Right renal pelvis (tissue), 4 donors: Measurements from ENCODE around the gene S100A16. TPM values are rescaled to one million over a fixed set of nuclear protein-coding genes. Genes with fewer than 3 reads are reported as not detected.
"Not testable (repeated sequence)": the region's sequence is repeated elsewhere in the genome, so short reads cannot be mapped to it uniquely, and the experiment has no call there.

Source experiments
- DNase-seq, 4 donors: peaks; one replicate each; pipeline ENCODE4 v3.0.0-alpha.2; 2013; ENCODE audit warnings: low read depth in 4 of 4, low spot score in 3 of 4, missing footprints in 1 of 4
- polyA plus RNA-seq, 4 donors: library from polyadenylated mRNA; unstranded; fragments of 120-200 nt; gene quantifications; one replicate each; pipeline ENCODE4 v1.2.1, GENCODE V29; 2013; ENCODE audit not compliant: insufficient read length in 4 of 4

S100A16 gene
- polyA plus RNA-seq, 4 donors: 108 to 130 (median 113) TPM

- DNase-seq: no peak
Observed at GRCh38 chr1:153592748-153593147, 20.2 kb downstream of the S100A16 start.

GRCh38 chr1:153588482-153588881, 24.5 kb downstream of the S100A16 start:
- DNase-seq: no peak

- DNase-seq: not testable (repeated sequence)
Observed at GRCh38 chr1:153588033-153588432, 24.9 kb downstream of the S100A16 start.

- no peak for DNase-seq
Observed at GRCh38 chr1:153587314-153587713, 25.6 kb downstream of the S100A16 start.

- DNase-seq: no peak
Observed at GRCh38 chr1:153586347-153586746, 26.6 kb downstream of the S100A16 start.

GRCh38 chr1:153585006-153585405, 27.9 kb downstream of the S100A16 start:
- no peak for DNase-seq

- no peak for DNase-seq
Observed at GRCh38 chr1:153583976-153584375, 29.0 kb downstream of the S100A16 start.

- DNase-seq: not testable (repeated sequence)
Observed at GRCh38 chr1:153583514-153583913, 29.4 kb downstream of the S100A16 start.

GRCh38 chr1:153582836-153583235, 30.1 kb downstream of the S100A16 start:
- not testable (repeated sequence) for DNase-seq

- no peak for DNase-seq
Observed at GRCh38 chr1:153578936-153579335, 34.0 kb downstream of the S100A16 start.

- no peak for DNase-seq
Observed at GRCh38 chr1:153578490-153578889, 34.4 kb downstream of the S100A16 start.

GRCh38 chr1:153577624-153578051, 35.3 kb downstream of the S100A16 start:
- no peak for DNase-seq

GRCh38 chr1:153577138-153577537, 35.8 kb downstream of the S100A16 start:
- DNase-seq: no peak

GRCh38 chr1:153575497-153575896, 37.4 kb downstream of the S100A16 start:
- DNase-seq: not testable (repeated sequence)

- not testable (repeated sequence) for DNase-seq
Observed at GRCh38 chr1:153575081-153575491, 37.9 kb downstream of the S100A16 start.

GRCh38 chr1:153573351-153573750, 39.6 kb downstream of the S100A16 start:
- DNase-seq: no peak

GRCh38 chr1:153572569-153573015, 40.3 kb downstream of the S100A16 start:
- no peak for DNase-seq

- no peak for DNase-seq
Observed at GRCh38 chr1:153571706-153572105, 41.2 kb downstream of the S100A16 start.

- DNase-seq: no peak
Observed at GRCh38 chr1:153570874-153571273, 42.1 kb downstream of the S100A16 start.

- DNase-seq: no peak
Observed at GRCh38 chr1:153569465-153569864, 43.5 kb downstream of the S100A16 start.

- DNase-seq: peak; percentile 76 to 85 (median 84)
Observed at GRCh38 chr1:153568367-153569099, 44.4 kb downstream of the S100A16 start.

GRCh38 chr1:153567621-153568366, 45.1 kb downstream of the S100A16 start:
- DNase-seq: no peak
